Amniotic stem cell (primary cell): ENCODE measurements around the gene STUM.
"Not testable (repeated sequence)": the region's sequence is repeated elsewhere in the genome, so short reads cannot be mapped to it uniquely, and the experiment has no call there.

Experiments used
- DNase-seq: peaks from one replicate; lab custom pipeline; 2025; lab: John Stamatoyannopoulos, UW

STUM gene

GRCh38 chr1:226548256-226549093 is at the start of gene STUM:
TSS of gene STUM (plus strand) at chr1:226548764. CDS start at chr1:226548905, 141 bp downstream.
- DNase-seq, result no peak

GRCh38 chr1:226499699-226500098 is 48.9 kb upstream of the STUM start:
- not testable (repeated sequence) for DNase-seq

GRCh38 chr1:226506021-226506420 is 42.5 kb upstream of the STUM start:
- no peak for DNase-seq

GRCh38 chr1:226506921-226507320 is 41.6 kb upstream of the STUM start:
- DNase-seq, result no peak

DNA sequence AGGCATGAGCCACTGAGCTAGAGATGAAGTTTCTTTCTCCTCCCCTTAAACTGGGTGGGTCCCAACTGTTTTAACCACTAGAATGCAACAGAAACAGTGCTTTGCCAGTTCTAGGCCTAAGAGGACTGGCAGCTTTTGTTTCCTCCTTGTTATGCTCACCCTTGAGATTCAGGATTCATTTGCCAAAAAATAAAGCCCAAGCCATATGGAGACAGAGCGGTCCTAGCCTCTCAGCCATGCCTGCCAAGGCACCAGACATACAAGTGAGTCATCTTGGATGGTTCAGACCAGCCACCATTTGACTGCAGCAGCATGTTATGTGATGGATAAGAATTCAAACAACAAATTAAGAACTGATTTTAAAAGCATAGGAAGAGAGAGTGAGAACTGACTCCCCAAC is 38.1 kb upstream of the STUM start:
- no peak for DNase-seq

DNA sequence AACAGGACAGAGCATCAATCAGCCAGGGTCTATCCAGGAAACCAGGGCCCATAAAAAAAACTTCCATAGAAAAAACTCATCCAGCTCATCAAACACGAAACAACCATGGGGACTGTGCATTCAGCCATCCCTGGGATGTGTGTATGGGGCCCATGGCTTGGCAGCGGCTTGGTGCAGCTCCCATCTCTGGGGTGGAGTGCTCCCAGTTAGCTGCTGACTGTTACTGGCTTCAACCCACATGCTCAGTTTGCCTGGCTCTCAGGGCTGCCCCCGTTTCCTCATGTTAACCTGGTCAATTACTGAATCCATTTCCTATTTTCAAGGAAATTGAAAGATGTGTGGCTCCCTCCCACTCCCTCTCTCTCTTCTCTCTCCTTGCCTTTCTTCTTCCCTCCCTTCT is 37.3 kb upstream of the STUM start:
- DNase-seq, result no peak

DNA sequence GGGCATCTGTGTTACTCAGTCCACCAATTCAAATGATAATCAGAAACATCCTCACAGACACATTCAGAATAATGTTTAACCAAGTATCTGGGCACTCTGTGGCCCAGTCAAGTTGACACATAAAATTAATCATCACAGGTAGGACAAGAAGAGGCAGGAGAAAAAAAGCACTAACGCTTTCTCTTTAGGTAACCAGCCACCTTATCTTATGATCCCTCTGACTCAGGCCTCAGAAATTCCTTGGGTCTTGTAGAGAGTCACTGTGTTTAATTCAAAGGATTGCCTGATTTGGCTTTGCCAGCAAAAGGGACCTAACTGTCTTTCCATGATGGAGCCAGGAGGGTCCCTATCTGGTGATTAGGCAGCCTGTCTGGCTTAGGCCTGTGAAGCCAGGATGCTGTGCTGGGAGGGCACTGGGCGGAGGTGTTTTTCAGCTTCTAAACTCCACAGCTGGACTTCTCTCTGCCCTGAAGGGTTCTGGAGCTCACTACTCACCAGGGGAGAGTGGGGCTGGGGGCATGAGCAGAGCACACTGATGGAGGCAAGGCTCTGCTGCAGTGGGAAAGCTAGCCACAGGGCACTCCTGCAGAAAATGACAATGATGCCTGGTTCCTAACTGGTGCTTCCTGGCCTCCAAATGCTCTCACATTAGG is 36.4 kb upstream of the STUM start:
- DNase-seq, result no peak

DNA sequence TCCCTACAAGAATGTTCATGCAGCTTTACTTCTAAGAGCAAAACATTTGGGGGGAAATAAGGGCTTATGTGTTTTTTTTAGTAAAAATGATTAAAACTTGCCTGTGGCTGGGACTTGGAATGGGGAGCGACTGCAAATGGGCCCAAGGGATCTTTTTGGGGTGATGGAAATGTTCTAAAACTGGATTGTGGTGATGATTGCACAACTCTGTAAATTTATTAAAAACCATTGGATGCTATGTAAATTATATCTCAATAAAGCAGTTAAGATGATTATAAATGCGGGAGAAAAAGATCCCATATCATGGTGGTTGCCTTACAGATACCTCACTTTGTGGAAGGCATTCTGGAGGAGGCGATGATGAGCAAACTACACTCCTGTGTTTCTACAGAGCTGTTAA is 30.2 kb upstream of the STUM start:
- no peak for DNase-seq

DNA sequence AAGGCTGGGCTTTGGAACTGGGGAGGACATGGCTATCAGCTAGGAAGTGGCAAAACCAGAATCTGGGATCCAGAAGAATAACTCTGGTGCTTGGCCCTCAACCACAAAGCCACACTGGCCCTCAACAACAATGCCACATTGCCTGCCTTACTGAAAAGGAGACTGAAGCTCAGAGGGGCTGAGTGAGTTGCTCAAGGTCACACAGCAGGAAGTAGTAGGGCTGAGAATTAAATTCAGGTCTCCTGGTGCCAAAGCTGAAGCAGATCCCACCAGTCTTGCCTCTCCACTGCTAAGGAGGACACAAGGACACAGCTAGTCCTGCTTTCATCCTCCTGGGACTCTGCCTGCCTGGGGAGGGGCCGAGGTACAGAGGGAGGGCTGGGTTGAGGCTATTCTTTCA is 29.4 kb upstream of the STUM start:
- no peak for DNase-seq

- DNase-seq, result no peak
Measured at GRCh38 chr1:226519716-226520598, 28.6 kb upstream of the STUM start.

DNA sequence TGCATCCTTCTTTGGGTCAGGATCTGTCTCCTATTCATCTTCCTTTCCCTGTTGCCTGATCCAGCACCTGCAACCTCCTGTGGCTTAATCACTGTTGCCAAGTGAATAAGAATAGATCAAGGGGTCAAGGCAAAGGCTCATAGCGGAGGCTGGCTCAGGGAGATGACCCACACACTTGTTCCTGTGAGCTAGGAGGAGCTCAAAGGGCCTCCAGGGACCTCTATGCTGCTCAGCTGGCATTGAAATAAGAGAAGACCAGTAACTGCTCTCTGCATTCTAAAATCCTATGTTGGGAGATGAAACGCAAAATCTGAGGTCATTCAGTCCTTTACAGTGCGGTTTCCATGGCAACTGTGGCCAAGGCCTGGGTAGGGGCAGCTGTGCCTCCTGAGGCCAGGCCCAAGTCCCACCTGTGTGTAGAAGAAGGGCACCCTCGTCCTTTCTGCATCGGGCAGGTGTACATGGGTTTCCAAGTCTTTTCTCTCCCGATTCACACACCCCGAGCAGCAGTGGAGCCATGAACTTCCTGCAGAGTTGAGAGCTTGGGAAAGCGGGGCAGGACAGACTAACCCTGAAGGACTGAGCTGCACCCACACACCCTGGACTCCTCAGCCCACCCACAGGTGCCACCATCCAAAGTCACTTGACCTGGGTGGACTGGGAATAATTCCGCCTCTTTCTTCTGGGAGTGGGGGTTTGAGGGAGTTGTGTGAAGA is 27.8 kb upstream of the STUM start:
- DNase-seq, result no peak

DNA sequence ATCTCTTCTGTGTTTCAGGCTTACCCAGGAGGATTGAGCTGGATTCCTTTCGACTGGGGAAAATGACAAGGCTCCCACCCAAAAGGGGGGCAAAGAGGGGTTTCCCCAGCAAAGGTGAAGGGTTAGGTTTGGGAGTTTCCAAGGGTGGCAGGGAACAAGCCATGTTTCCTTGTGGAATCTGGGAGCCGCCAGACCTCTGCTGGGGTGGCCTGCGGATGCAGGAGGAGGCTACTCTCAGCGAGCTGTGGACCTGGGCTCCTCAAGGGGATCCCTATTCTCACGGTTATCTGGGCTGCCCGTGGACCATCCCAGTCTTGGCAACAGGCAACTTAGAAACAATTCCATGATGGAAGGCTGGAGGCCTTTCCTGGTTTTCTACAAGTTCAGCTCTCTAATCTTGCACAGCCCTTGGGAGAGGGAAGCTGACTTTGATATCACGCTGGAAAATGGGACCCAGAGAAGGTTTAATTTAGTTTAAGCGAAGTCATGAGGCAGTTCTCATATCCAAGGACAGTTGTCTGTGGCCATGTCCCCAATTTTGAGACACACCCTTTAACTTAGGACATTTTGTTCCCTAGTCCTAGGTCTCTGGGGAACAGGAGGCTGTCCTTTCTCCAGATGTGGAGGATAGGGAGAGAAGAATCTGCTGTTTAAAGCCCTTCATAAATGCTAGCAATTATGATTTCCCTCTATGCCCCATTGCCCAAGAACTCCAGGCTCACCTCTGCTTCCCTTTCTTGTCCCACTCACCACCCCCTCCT is 24.7 kb upstream of the STUM start:
- DNase-seq, result no peak

DNA sequence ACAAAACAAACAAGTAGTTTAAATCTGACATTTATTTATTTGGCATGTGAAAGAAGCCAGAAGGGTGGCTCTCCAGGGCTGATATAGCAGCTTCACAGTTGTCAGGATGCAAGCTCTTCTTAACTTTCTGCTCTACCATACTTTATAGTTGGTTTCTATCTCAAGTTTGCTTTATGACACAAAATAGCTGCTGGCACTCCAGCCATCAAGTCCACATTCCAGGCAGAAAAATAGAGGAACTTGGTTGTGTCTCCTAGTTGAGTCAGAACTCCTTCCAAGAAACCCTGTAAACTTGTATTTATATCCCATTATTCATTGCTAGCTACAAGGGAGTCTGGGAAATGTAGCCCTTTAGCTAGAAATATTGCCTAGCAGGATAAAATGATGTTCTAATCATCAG is 24.0 kb upstream of the STUM start:
- DNase-seq, result no peak

DNA sequence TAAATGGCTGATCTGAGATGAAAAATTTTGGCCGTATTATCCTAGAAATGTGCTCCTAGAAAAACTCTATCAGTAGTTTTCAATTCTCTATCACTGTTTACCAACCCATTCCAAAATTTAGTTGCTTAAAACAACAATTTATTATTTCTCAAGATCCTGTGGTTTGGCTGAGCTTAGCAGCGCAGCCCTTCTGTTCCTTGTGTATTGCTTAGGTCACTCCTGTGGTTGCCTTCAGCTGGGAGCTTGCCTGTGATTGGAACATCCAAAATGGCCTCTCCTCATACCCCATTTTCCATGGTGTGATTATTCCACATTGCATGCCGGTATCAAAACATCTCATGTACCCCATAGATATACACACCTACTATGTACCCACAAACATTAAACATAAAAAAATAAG is 22.8 kb upstream of the STUM start:
- no peak for DNase-seq

DNA sequence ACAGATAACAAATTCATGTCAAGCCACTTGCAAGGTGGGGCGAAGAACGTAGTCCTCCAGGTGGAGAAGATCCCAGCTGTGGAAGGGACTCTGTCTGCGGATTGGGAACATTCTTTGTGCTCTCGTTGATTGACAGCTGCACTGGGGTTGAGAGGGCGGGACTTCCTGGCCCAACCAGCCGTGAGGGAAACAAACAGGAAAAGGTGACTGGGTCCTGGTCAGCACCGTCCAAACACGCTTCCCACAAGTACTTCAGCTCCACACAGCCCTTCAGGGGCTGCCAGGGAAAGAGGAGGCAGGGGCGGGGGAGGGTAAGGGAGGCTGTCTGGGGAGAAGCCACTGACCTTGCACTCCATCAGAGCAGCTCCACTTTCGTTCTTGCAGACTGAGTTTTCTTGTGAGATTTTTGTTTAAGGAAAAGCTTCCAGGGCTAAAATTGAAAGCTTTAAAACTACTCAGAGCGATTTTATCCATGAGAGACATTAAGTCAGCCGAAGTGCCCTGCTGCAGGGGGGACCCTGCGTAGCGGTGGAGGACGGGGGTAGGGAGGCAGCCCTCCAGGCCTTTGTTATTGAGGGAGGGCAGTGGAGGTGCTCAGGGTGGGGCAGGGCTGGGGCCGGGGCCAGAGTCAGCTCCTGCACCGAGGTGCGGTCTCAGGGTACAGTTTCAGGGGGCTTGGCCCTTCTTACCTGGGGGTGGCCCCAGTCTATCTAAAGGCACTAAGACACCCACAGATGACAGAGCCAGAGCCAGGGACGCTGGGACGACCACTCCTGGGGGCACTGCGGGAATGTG is 21.6 kb upstream of the STUM start:
- no peak for DNase-seq

- DNase-seq, result no peak
Measured at GRCh38 chr1:226529891-226530290, 18.7 kb upstream of the STUM start.

GRCh38 chr1:226530591-226530990 is 18.0 kb upstream of the STUM start:
- DNase-seq, result no peak

- no peak for DNase-seq
Measured at GRCh38 chr1:226531360-226532093, 17.0 kb upstream of the STUM start.

DNA sequence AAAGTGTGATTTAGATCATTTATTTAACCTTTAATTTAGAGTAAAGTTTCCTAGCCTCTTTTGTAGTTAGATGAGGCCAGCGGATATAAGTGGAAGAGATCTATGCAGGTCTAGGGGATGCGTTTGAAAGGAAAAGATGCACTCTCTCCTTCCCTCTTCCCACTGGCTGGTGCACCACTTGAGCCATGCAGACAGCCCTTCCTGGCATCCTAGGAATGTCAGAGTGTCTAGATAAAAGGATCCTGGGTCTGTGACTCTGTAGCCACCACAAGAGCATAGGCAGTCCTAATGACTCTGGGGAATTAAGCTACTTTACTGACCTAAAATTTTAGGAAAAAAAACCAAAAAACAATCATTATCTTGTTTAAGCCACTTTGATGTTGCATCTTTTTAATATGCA is 16.0 kb upstream of the STUM start:
- no peak for DNase-seq

GRCh38 chr1:226533220-226533619 is 15.3 kb upstream of the STUM start:
- no peak for DNase-seq
